GM12878 (cell line): ENCODE measurements around the gene RFTN2. TPM values are rescaled to one million over a fixed set of nuclear protein-coding genes. Genes with fewer than 3 reads are reported as not detected.

Experiments
- ATAC-seq: fragments of 200-7000 bp; cut with Tn5 transposase; 3 replicates; pipeline ENCODE4 v1.9.1; 2020; ENCODE audit warnings: mild to moderate bottlenecking, moderate library complexity
- BruUV-seq: library from RNA; stranded (reverse); fragments of 400-500 nt; replicated peaks from 2 replicates; lab custom pipeline; 2021; lab: Mats Ljungman, UMichigan
- CTCF ChIA-PET: fragments of 300-600 bp; sonication (Branson Sonifier 250); formaldehyde crosslinking; extraction: SDS; loops from one replicate; lab custom pipeline; 2021; ENCODE audit warnings: inconsistent platforms; lab: Yijun Ruan, JAX
- POLR2A ChIA-PET: fragments of 350-600 bp; formaldehyde crosslinking; extraction: SDS; loops from one replicate; lab custom pipeline; 2021; ENCODE audit warnings: inconsistent platforms; lab: Charles Lee
- RAD21 ChIA-PET: fragments of 300-600 bp; sonication (Branson Sonifier 250); formaldehyde crosslinking; loops from one replicate; lab custom pipeline; 2023; ENCODE audit warnings: antibody characterized with exemption; ENCODE audit not compliant: unreplicated experiment; lab: Charles Lee
- SMC1A ChIA-PET: fragments of 300-600 bp; sonication (Branson Sonifier 250); formaldehyde crosslinking; loops from one replicate; lab custom pipeline; 2023; ENCODE audit not compliant: unreplicated experiment, uncharacterized antibody; lab: Charles Lee
- DNase-seq: peaks from one replicate; pipeline ENCODE4 v3.0.0-alpha.2; 2011; ENCODE audit warnings: low read depth, low spot score
- FAIRE-seq: peaks from 3 replicates; lab custom pipeline; 2011; peaks lifted over from hg19 to GRCh38; lab: Jason Lieb, UNC
- H2AFZ ChIP-seq: 2 replicates; pipeline ENCODE4 v1.6.0; 2011; ENCODE audit warnings: low read depth, low read length, control low read depth; ENCODE audit not compliant: control insufficient read depth
- H3K27ac ChIP-seq: 2 replicates; pipeline ENCODE4 v1.5.1; 2011; ENCODE audit warnings: control low read depth; ENCODE audit not compliant: control insufficient read depth, insufficient read depth
- H3K27me3 ChIP-seq, 2 experiments: replicated peaks in 1 of 2; 2 replicates each; pipeline versions ENCODE4 v1.6.0 to v1.6.1; 2011; ENCODE audit warnings: low read length in 1 of 2; ENCODE audit not compliant: control insufficient read depth in 2 of 2, insufficient read depth in 2 of 2
- H3K36me3 ChIP-seq, 2 experiments: 2 replicates each; pipeline ENCODE4 v1.5.1; 2011; ENCODE audit warnings: low read length in 1 of 2; ENCODE audit not compliant: control insufficient read depth in 2 of 2, insufficient read depth in 2 of 2
- H3K4me1 ChIP-seq: 2 replicates; pipeline ENCODE4 v1.6.1; 2011; ENCODE audit warnings: mild to moderate bottlenecking, low read length, moderate library complexity, mixed read lengths; ENCODE audit not compliant: control insufficient read depth, insufficient read depth
- H3K4me2 ChIP-seq: 2 replicates; pipeline ENCODE4 v1.6.0; 2011; ENCODE audit warnings: control low read depth; ENCODE audit not compliant: control insufficient read depth, insufficient read depth
- H3K4me3 ChIP-seq: fragments of 200-600 bp; sonication (generic); 2 replicates; pipeline ENCODE4 v1.5.1; 2016
- H3K79me2 ChIP-seq: 2 replicates; pipeline ENCODE4 v1.6.0; 2011; ENCODE audit warnings: low read length; ENCODE audit not compliant: control insufficient read depth, insufficient read depth
- H3K9ac ChIP-seq: 2 replicates; pipeline ENCODE4 v1.8.0; 2011; ENCODE audit warnings: low read length, control low read depth, mixed read lengths; ENCODE audit not compliant: control insufficient read depth, insufficient read depth
- H3K9me3 ChIP-seq: replicated peaks from 3 replicates; pipeline ENCODE4 v1.5.1; 2011; ENCODE audit warnings: mild to moderate bottlenecking, low read length; ENCODE audit not compliant: control insufficient read depth, insufficient read depth
- H4K20me1 ChIP-seq: 2 replicates; pipeline ENCODE4 v1.6.0; 2011; ENCODE audit not compliant: control insufficient read depth, insufficient read depth
- BACH1 ChIP-seq: fragments of 450-650 bp; IDR thresholded peaks from 2 replicates; pipeline ENCODE4 v1.6.1; 2017; ENCODE audit warnings: mild to moderate bottlenecking, borderline replicate concordance
- BCL11A ChIP-seq: IDR thresholded peaks from 2 replicates; pipeline ENCODE4 v1.6.1; 2011; ENCODE audit warnings: low read depth, low read length
- BMI1 ChIP-seq: fragments of 450-650 bp; IDR thresholded peaks from 2 replicates; pipeline ENCODE4 v1.6.1; 2016; ENCODE audit warnings: mild to moderate bottlenecking, moderate library complexity, borderline replicate concordance
- EP300 ChIP-seq, 2 experiments: fragments of 150-350 bp in 1 of 2; IDR thresholded peaks; 2 replicates each; pipeline ENCODE4 v1.6.1; 2011 to 2012; ENCODE audit warnings: low read depth in 2 of 2, low read length in 2 of 2, borderline replicate concordance in 1 of 2, improper control_type of control experiment in 1 of 2, inconsistent platforms in 1 of 2; ENCODE audit not compliant: control insufficient read depth in 1 of 2
- ETV6 ChIP-seq, 2 experiments: fragments of 450-650 bp in 1 of 2; IDR thresholded peaks in 1 of 2; conservative IDR thresholded peaks in 1 of 2; 2 replicates each; pipeline ENCODE4 v1.6.1; 2014; ENCODE audit warnings: antibody characterized with exemption in 1 of 2, borderline replicate concordance in 1 of 2, low read depth in 1 of 2, mild to moderate bottlenecking in 1 of 2, moderate library complexity in 1 of 2
- EZH2 ChIP-seq: IDR thresholded peaks from 2 replicates; pipeline ENCODE4 v1.6.1; 2012; ENCODE audit warnings: low read depth, mild to moderate bottlenecking, control low read depth, inconsistent platforms, low read length, borderline replicate concordance; ENCODE audit not compliant: control insufficient read depth
- IKZF1 ChIP-seq: fragments of 450-650 bp; conservative IDR thresholded peaks from 2 replicates; pipeline ENCODE4 v1.6.1; 2017; ENCODE audit warnings: antibody characterized with exemption, mild to moderate bottlenecking
- IKZF2 ChIP-seq, 2 experiments: fragments of 450-650 bp; IDR thresholded peaks; 2 replicates each; pipeline ENCODE4 v1.6.1; 2017; ENCODE audit warnings: mild to moderate bottlenecking in 2 of 2, moderate library complexity in 2 of 2
- IRF3 ChIP-seq: fragments of 450-650 bp; IDR thresholded peaks from 2 replicates; pipeline ENCODE4 v1.6.1; 2014; ENCODE audit warnings: mild to moderate bottlenecking
- MEF2A ChIP-seq: IDR thresholded peaks from 2 replicates; pipeline ENCODE4 v1.6.1; 2011; ENCODE audit warnings: low read depth, mild to moderate bottlenecking, low read length, moderate library complexity; ENCODE audit not compliant: insufficient read depth
- MYC ChIP-seq: IDR thresholded peaks from 2 replicates; pipeline ENCODE4 v1.6.1; 2011; ENCODE audit warnings: mild to moderate bottlenecking, low read length, moderate library complexity, inconsistent platforms; ENCODE audit not compliant: insufficient read depth, insufficient replicate concordance, insufficient read length, severe bottlenecking
- NFIC ChIP-seq: IDR thresholded peaks from 2 replicates; pipeline ENCODE4 v1.6.1; 2012; ENCODE audit warnings: low read depth, mild to moderate bottlenecking, inconsistent platforms, low read length, moderate library complexity
- SMC3 ChIP-seq: IDR thresholded peaks from 2 replicates; pipeline ENCODE4 v1.6.1; 2011; ENCODE audit warnings: low read length, improper control_type of control experiment, borderline replicate concordance
- in situ Hi-C: fragments of 300-500 bp; cut with MboI; formaldehyde crosslinking; loops from 9 replicates; pipeline ENCODE4 v1.14.3; 2018; ENCODE audit warnings: mixed read lengths
- intact Hi-C: fragments of 100-400 bp; cut with micrococcal nuclease; formaldehyde crosslinking; loops from one replicate; pipeline ENCODE4 v1.14.2; 2022; ENCODE audit not compliant: unreplicated experiment
- polyA plus RNA-seq, 11 experiments: library from polyadenylated mRNA; depleted of rRNA in 4 of 11; unstranded in 6 of 11; stranded (reverse) in 5 of 11; fragments of >200 nt; fragmentation: Nextera tagmentation in 4 of 11; fragmentation: Illumina TruSeq in 1 of 11; extraction: Ambion mirVana in 4 of 11; extraction: Trizol in 1 of 11; gene quantifications; 1 replicate in 1 of 11; 2 replicates in 10 of 11; pipeline versions ENCODE4 v1.2.1 to v1.2.3, GENCODE V29; 2011 to 2016; ENCODE audit warnings: inconsistent platforms in 2 of 11, missing spikeins in 2 of 11, low read depth in 1 of 11
- total RNA-seq, 4 experiments: library from RNA; depleted of rRNA in 3 of 4; stranded (reverse); fragments of >200 nt in 3 of 4; fragmentation: Illumina TruSeq in 1 of 4; extraction: Trizol in 1 of 4; gene quantifications; 2 replicates each; pipeline versions ENCODE4 v1.2.1 to v1.2.3, GENCODE V29; 2013 to 2021

Gene RFTN2
- total and polyA plus RNA-seq, 10 of the 15 experiments (the other 5 are each of a cell fraction or from before 2014, with no cell fraction given): 0.09 to 0.23 TPM; not detected in 8

GRCh38 chr2:197711578-197711977 lies 36.2 kb upstream of the RFTN2 start:
- Histone ChIP-seq H2AFZ (no peak overlapping the region), H3K4me2 (0 out of 2 replicates have a peak overlapping the region, but pooled peaks have one; percentile 21), H3K9me3 (no peaks in the 10 kb centered on the region), H3K9ac (no peak overlapping the region), H3K4me3 (no peak overlapping the region), H4K20me1 (no peaks in the 10 kb centered on the region; the same call in 1 of the 2 replicates), H3K27me3 (no peaks in the 10 kb centered on the region), H3K27ac (no peak overlapping the region), H3K36me3 (peaks cover 0 to 9% of the 10 kb centered on the region in 2 experiments; a peak in 2 of 4 replicates), H3K4me1 (peaks cover 19% of the 10 kb centered on the region), H3K79me2 (peaks cover 50% of the 10 kb centered on the region)
- ChIA-PET CTCF (interaction anchor here (1.1 to 1.9 kb wide), 3 partner anchors 68 to 585 kb away, joined by 4 to 10 read pairs (median 7); no protein-coding TSS in a partner anchor), SMC1A (interaction anchor here (0.7 to 8.9 kb wide), 8 partner anchors 11 to 1774 kb away, joined by 3 to 58 read pairs (median 5); no protein-coding TSS in a partner anchor), RAD21 (interaction anchor here (0.9 kb wide), 1 partner anchor 112 kb away, joined by 3 read pairs; no protein-coding TSS in a partner anchor), POLR2A (interaction anchor here (1.0 kb wide), 1 partner anchor 68 kb away, joined by 3 read pairs; no protein-coding TSS in a partner anchor)
- TF ChIP-seq MYC: no peak
- TF ChIP-seq IKZF1: no peak
- TF ChIP-seq EZH2: no peak
- BruUV-seq: no TSS peak
- intact Hi-C loops: loop anchor here (10.0 kb wide), 1 partner anchor 583 kb away; no protein-coding TSS in a partner anchor
- in situ Hi-C loops: no loop called here
- no peak for ATAC-seq
- FAIRE-seq: no peak
- DNase-seq: no peak

- peak; percentile 71 for FAIRE-seq
- intact Hi-C loops (loop anchor here (10.0 kb wide), 1 partner anchor 584 kb away; no protein-coding TSS in a partner anchor), in situ Hi-C loops (no loop called here)
- no peak overlapping the region for H3K9ac ChIP-seq
- DNase-seq: peak; percentile 62
- no TSS peak for BruUV-seq
- ChIA-PET RAD21 (interaction anchor here (0.6 to 1.0 kb wide), 3 partner anchors 77 to 520 kb away, joined by 4 to 6 read pairs (median 4); no protein-coding TSS in a partner anchor), SMC1A (interaction anchor here (0.9 to 8.9 kb wide), 2 partner anchors 69 to 82 kb away, joined by 3 to 58 read pairs; no protein-coding TSS in a partner anchor), CTCF (interaction anchor here (0.8 to 1.2 kb wide), 3 partner anchors 68 to 415 kb away, joined by 3 read pairs; no protein-coding TSS in a partner anchor), POLR2A (interaction anchor here (0.6 to 0.7 kb wide), 3 partner anchors 261 to 1024 kb away, joined by 3 to 7 read pairs (median 4); no protein-coding TSS in a partner anchor)
- no peak overlapping the region for H2AFZ ChIP-seq
- no peak overlapping the region for H3K27ac ChIP-seq
- H4K20me1 ChIP-seq: no peaks in the 10 kb centered on the region; the same call in 1 of the 2 replicates
- no peaks in the 10 kb centered on the region for H3K27me3 ChIP-seq
- H3K4me1 ChIP-seq: peaks cover 19% of the 10 kb centered on the region
- no peaks in the 10 kb centered on the region for H3K9me3 ChIP-seq
- ATAC-seq: peak; percentile 81
- H3K4me3 ChIP-seq: no peak overlapping the region
- H3K36me3 ChIP-seq: peaks cover 0 to 9% of the 10 kb centered on the region in 2 experiments; a peak in 2 of 4 replicates
- H3K79me2 ChIP-seq: peaks cover 61% of the 10 kb centered on the region
- H3K4me2 ChIP-seq: no peak overlapping the region
- TF ChIP-seq MEF2A: 0 out of 2 replicates have a peak, but pooled peaks have one; percentile 13
- TF ChIP-seq BMI1: 0 out of 2 replicates have a peak, but pooled peaks have one; percentile 17
- TF ChIP-seq ETV6 (conservative IDR thresholded peaks at IDR 0.05 in 1 of 2, IDR thresholded peaks at IDR 0.05 in 1 of 2; ENCODE audit: borderline replicate concordance in 1 of 2, low read depth in 1 of 2): 0 out of 4 replicates have a peak, but pooled peaks of 1 of the 2 experiments have one; percentile 28
- TF ChIP-seq IKZF2 (IDR thresholded peaks at IDR 0.05): peak; percentile 68 to 78; a peak in 3 of 4 replicates
- TF ChIP-seq BCL11A: peak; percentile 92
- no peak for TF ChIP-seq IRF3
- no peak for TF ChIP-seq SMC3
- peak in 1 of 2 experiments; percentile 87; a peak in 2 of 4 replicates for TF ChIP-seq EP300 (IDR thresholded peaks at IDR 0.05; ENCODE audit: borderline replicate concordance in 1 of 2, control insufficient read depth in 1 of 2, low read depth in 2 of 2, low read length in 2 of 2)
- peak; percentile 65; the same call in 1 of the 2 replicates for TF ChIP-seq BACH1
- peak; percentile 83 for TF ChIP-seq NFIC
Observed at GRCh38 chr2:197710424-197711042, 35.1 kb upstream of the RFTN2 start.
